C4-2B (cell line): Measurements from ENCODE around the gene METTL15.

Experiments used
- ZFX ChIP-seq: fragments of 450-650 bp; IDR thresholded peaks from 2 replicates; pipeline ENCODE4 v1.6.1; 2017
- TF ChIP-seq, protein P1 (sequence below): fragments of 450-650 bp; conservative IDR thresholded peaks from 2 replicates; pipeline ENCODE4 v1.5.1; 2017; ENCODE audit warnings: mild to moderate bottlenecking

DNA sequence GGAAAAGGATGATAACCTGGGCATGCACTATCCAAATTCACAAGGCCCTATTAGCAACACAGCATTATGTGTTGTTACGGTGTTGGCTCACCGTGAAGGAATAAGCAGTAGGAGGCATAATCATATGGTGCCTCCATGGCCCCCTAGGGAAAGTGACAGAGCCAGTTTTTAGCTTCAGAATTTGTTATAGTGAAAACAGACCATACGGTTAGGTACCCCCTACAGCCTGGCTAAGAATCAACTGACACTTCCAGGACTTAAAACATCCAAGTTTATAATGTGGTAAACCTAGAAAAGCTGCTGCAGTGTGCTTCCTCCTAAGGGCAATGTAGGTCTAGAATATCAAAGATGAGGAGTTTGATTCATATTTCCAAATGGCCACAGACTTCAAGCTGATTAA is 30.7 kb upstream of the METTL15 start:
- TF ChIP-seq, protein P1, sequence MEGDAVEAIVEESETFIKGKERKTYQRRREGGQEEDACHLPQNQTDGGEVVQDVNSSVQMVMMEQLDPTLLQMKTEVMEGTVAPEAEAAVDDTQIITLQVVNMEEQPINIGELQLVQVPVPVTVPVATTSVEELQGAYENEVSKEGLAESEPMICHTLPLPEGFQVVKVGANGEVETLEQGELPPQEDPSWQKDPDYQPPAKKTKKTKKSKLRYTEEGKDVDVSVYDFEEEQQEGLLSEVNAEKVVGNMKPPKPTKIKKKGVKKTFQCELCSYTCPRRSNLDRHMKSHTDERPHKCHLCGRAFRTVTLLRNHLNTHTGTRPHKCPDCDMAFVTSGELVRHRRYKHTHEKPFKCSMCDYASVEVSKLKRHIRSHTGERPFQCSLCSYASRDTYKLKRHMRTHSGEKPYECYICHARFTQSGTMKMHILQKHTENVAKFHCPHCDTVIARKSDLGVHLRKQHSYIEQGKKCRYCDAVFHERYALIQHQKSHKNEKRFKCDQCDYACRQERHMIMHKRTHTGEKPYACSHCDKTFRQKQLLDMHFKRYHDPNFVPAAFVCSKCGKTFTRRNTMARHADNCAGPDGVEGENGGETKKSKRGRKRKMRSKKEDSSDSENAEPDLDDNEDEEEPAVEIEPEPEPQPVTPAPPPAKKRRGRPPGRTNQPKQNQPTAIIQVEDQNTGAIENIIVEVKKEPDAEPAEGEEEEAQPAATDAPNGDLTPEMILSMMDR: no peak
- no peak for TF ChIP-seq ZFX
